DND-41 (cell line): ENCODE results near the gene NPAS2.

Source experiments
- ATAC-seq: fragments of 200-7000 bp; cut with Tn5 transposase; 3 replicates; pipeline ENCODE4 v1.9.1; 2021; ENCODE audit warnings: low read depth; ENCODE audit not compliant: insufficient read depth
- DNase-seq: peaks from one replicate; pipeline ENCODE4 v3.0.0-alpha.2; 2020
- H2AFZ ChIP-seq: 2 replicates; pipeline ENCODE4 v1.6.0; 2012; ENCODE audit warnings: low read depth, low read length
- H3K27ac ChIP-seq: 2 replicates; pipeline ENCODE4 v1.5.1; 2012; ENCODE audit warnings: low read length, inconsistent platforms
- H3K27me3 ChIP-seq: fragments of 200-600 bp; sonication (generic); 2 replicates; pipeline ENCODE4 v1.6.0; 2012; ENCODE audit warnings: low read length, mild to moderate bottlenecking, inconsistent platforms; ENCODE audit not compliant: insufficient read depth, poor library complexity
- H3K36me3 ChIP-seq: 2 replicates; pipeline ENCODE4 v1.5.1; 2012; ENCODE audit warnings: low read length, inconsistent platforms; ENCODE audit not compliant: insufficient read depth
- H3K4me1 ChIP-seq: 2 replicates; pipeline ENCODE4 v1.5.1; 2012; ENCODE audit warnings: mild to moderate bottlenecking, low read length; ENCODE audit not compliant: insufficient read depth
- H3K4me2 ChIP-seq: 2 replicates; pipeline ENCODE4 v1.6.0; 2012; ENCODE audit warnings: mild to moderate bottlenecking, moderate library complexity, low read length, inconsistent platforms; ENCODE audit not compliant: insufficient read depth
- H3K4me3 ChIP-seq, 2 experiments: fragments of 200-600 bp in 1 of 2; shearing (Covaris generic) in 1 of 2; 2 replicates each; pipeline ENCODE4 v1.5.1; 2012 to 2016; ENCODE audit warnings: inconsistent platforms in 2 of 2, low read length in 2 of 2, mild to moderate bottlenecking in 2 of 2, low read depth in 1 of 2, moderate library complexity in 1 of 2
- H3K79me2 ChIP-seq: 2 replicates; pipeline ENCODE4 v1.6.0; 2012; ENCODE audit warnings: low read length, inconsistent platforms; ENCODE audit not compliant: insufficient read depth
- H3K9ac ChIP-seq: 2 replicates; pipeline ENCODE4 v1.6.0; 2012; ENCODE audit warnings: low read depth, mild to moderate bottlenecking, inconsistent platforms, low read length, moderate library complexity
- H3K9me3 ChIP-seq: 2 replicates; pipeline ENCODE4 v1.5.1; 2012; ENCODE audit warnings: low read length, moderate library complexity, mild to moderate bottlenecking, inconsistent platforms; ENCODE audit not compliant: insufficient read depth, severe bottlenecking
- H4K20me1 ChIP-seq: 2 replicates; pipeline ENCODE4 v1.6.0; 2012; ENCODE audit warnings: low read length; ENCODE audit not compliant: insufficient read depth
- EZH2 ChIP-seq: IDR thresholded peaks from 3 replicates; pipeline ENCODE4 v1.6.1; 2012; ENCODE audit warnings: borderline replicate concordance, low read depth, mild to moderate bottlenecking, moderate library complexity, low read length, inconsistent platforms; ENCODE audit not compliant: severe bottlenecking
- TF ChIP-seq, protein P1 (sequence below): IDR thresholded peaks from 2 replicates; pipeline ENCODE4 v1.5.1; 2012; ENCODE audit warnings: borderline replicate concordance, low read length, moderate library complexity, mild to moderate bottlenecking; ENCODE audit not compliant: poor library complexity, severe bottlenecking; ENCODE audit errors: extremely low read depth

Gene NPAS2

DNA sequence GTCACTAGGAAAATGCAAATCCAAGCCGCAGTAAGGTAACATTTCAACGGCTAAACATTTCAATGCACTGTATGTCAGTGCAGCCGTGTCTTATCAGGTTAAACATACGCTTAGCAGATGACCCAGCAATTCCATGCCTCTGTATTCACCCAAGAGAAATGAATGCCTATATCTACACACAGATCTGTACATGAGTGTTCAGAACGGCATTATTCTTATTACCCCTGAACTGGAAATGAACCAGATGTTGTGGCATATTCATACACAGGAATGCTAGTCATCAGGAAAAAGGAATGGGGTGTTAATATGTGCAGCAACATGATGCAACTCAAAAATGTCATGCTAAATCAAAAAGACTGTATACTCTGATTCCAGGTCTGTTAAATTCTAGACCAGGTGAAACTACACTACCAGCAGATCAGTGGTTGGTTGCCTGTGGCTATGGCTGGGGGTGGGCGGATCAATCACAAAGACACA is 101.8 kb downstream of the NPAS2 start:
- no peaks in the 10 kb centered on the region for H3K79me2 ChIP-seq
- no peaks in the 10 kb centered on the region for H3K27me3 ChIP-seq
- no peak overlapping the region for H3K27ac ChIP-seq
- DNase-seq (no peak), ATAC-seq (no peak)
- H3K4me2 ChIP-seq, result no peak overlapping the region
- H4K20me1 ChIP-seq, result no peaks in the 10 kb centered on the region
- no peaks in the 10 kb centered on the region for H3K4me1 ChIP-seq
- no peaks in the 10 kb centered on the region for H3K36me3 ChIP-seq
- H3K9ac ChIP-seq, result no peak overlapping the region
- no peak overlapping the region for H3K4me3 ChIP-seq
- no peaks in the 10 kb centered on the region for H3K9me3 ChIP-seq
- H2AFZ ChIP-seq, result no peak overlapping the region
- no peak for TF ChIP-seq EZH2
- TF ChIP-seq, protein P1, sequence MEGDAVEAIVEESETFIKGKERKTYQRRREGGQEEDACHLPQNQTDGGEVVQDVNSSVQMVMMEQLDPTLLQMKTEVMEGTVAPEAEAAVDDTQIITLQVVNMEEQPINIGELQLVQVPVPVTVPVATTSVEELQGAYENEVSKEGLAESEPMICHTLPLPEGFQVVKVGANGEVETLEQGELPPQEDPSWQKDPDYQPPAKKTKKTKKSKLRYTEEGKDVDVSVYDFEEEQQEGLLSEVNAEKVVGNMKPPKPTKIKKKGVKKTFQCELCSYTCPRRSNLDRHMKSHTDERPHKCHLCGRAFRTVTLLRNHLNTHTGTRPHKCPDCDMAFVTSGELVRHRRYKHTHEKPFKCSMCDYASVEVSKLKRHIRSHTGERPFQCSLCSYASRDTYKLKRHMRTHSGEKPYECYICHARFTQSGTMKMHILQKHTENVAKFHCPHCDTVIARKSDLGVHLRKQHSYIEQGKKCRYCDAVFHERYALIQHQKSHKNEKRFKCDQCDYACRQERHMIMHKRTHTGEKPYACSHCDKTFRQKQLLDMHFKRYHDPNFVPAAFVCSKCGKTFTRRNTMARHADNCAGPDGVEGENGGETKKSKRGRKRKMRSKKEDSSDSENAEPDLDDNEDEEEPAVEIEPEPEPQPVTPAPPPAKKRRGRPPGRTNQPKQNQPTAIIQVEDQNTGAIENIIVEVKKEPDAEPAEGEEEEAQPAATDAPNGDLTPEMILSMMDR, result no peak

GRCh38 chr2:100923461-100924060 is 103.6 kb downstream of the NPAS2 start:
- Histone ChIP-seq H3K4me3 (no peak overlapping the region), H3K36me3 (no peaks in the 10 kb centered on the region), H3K79me2 (no peaks in the 10 kb centered on the region), H3K4me1 (no peaks in the 10 kb centered on the region), H3K9me3 (no peaks in the 10 kb centered on the region), H3K27me3 (no peaks in the 10 kb centered on the region), H3K9ac (no peak overlapping the region), H4K20me1 (no peaks in the 10 kb centered on the region), H3K4me2 (no peak overlapping the region), H3K27ac (no peak overlapping the region), H2AFZ (no peak overlapping the region)
- ATAC-seq (no peak), DNase-seq (no peak)
- TF ChIP-seq EZH2, result no peak
- TF ChIP-seq, protein P1, result no peak

DNA sequence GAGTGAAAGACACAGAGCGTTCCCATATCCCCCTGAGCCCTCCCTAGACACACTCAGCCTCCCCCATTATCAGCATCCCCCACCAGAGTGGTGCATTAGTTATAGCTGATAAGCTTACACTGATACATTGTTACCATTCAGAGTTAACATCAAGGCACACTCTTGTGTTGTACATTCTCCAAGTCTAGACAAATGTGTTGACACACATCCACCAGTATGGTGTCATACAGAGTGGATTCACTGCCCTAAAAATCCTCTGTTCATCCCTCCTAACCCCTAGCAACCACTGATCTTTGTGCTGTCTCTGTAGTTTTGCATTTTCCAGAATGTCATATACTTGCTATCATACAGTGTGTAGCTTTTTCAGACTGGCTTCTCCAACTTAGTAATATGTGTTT is 104.2 kb downstream of the NPAS2 start:
- Histone ChIP-seq H2AFZ (no peak overlapping the region), H3K36me3 (no peaks in the 10 kb centered on the region), H3K9ac (no peak overlapping the region), H3K4me3 (no peak overlapping the region), H3K4me2 (no peak overlapping the region), H3K4me1 (no peaks in the 10 kb centered on the region), H3K27ac (no peak overlapping the region), H3K9me3 (no peaks in the 10 kb centered on the region), H3K79me2 (no peaks in the 10 kb centered on the region), H4K20me1 (no peaks in the 10 kb centered on the region), H3K27me3 (no peaks in the 10 kb centered on the region)
- TF ChIP-seq, protein P1, result no peak
- no peak for TF ChIP-seq EZH2
- DNase-seq, result no peak
- no peak for ATAC-seq
